ENCODE measurements around the gene MAP2K5. TPM values are rescaled to one million over a fixed set of nuclear protein-coding genes. Genes with fewer than 3 reads are reported as not detected.

Gene MAP2K5
- total RNA-seq, 1 experiment from 2014 or later, result 15.0 TPM

GRCh38 chr15:67559158-67559557, 16.7 kb downstream of the MAP2K5 start:
- Histone ChIP-seq H4K20me1 (ENCODE audit: control insufficient read depth, insufficient read depth, insufficient read length) (no peaks in the 10 kb centered on the region), H3K4ac (ENCODE audit: low read depth, low read length) (no peak overlapping the region), H3K4me2 (ENCODE audit: insufficient read depth, insufficient read length, low read length) (no peak overlapping the region), H2BK5ac (ENCODE audit: insufficient read length, low read length) (no peak overlapping the region), H3K27me3 (ENCODE audit: insufficient read depth, low read length) (no peaks in the 10 kb centered on the region), H4K8ac (replicated peaks; ENCODE audit: insufficient read length, low read depth, low read length) (no peak overlapping the region), H4K91ac (ENCODE audit: insufficient read length, low read depth, low read length) (no peak overlapping the region), H3K23me2 (ENCODE audit: insufficient read length, low read depth, low read length, poor library complexity, severe bottlenecking) (no peaks in the 10 kb centered on the region), H2BK15ac (ENCODE audit: low read depth, low read length) (no peak overlapping the region), H3K14ac (ENCODE audit: insufficient read depth, low read length) (no peak overlapping the region), H2BK120ac (ENCODE audit: low read depth, low read length, poor library complexity, severe bottlenecking) (no peak overlapping the region), H3T11ph (ENCODE audit: low read length) (no peak overlapping the region), H2BK12ac (ENCODE audit: insufficient read length, low read depth, low read length) (no peak overlapping the region), H3K18ac (ENCODE audit: insufficient read length, low read depth, low read length) (no peak overlapping the region), H4K5ac (ENCODE audit: insufficient read length, low read depth, low read length) (no peak overlapping the region), H3K9me3 (ENCODE audit: control insufficient read depth, low read depth, low read length) (no peaks in the 10 kb centered on the region), H2AK5ac (ENCODE audit: insufficient read length, low read length) (no peak overlapping the region), H3K27ac (ENCODE audit: insufficient read length, low read depth, low read length) (no peak overlapping the region), H3K79me1 (ENCODE audit: insufficient read depth, low read depth, low read length, poor library complexity, severe bottlenecking) (no peaks in the 10 kb centered on the region), H3K56ac (ENCODE audit: insufficient read length, low read depth, low read length) (no peak overlapping the region), H3K9ac (ENCODE audit: extremely low read depth, insufficient read length, low read length) (no peak overlapping the region), H3K4me1 (ENCODE audit: insufficient read depth, low read length) (no peaks in the 10 kb centered on the region), H3K79me2 (ENCODE audit: insufficient read depth, low read length) (no peaks in the 10 kb centered on the region), H2AFZ (ENCODE audit: low read length) (no peak overlapping the region), H2BK20ac (ENCODE audit: low read depth, low read length, poor library complexity, severe bottlenecking) (no peak overlapping the region), H3K23ac (ENCODE audit: insufficient read length, low read depth, low read length) (no peak overlapping the region)
- peaks cover 21 to 23% of the 10 kb centered on the region in 2 experiments for H3K4me1 Mint-ChIP-seq
- no CpG with 5 or more reads among the region's 1 CpG for WGBS (ENCODE audit: extremely low coverage, insufficient read length, low lambda C conversion rate)
- H3K4me3 Mint-ChIP-seq, result no peak overlapping the region
- TF ChIP-seq CTCF (conservative IDR thresholded peaks at IDR 0.05), result no peak
- DNase-seq, result no peak
- H3K9me3 Mint-ChIP-seq, result peaks cover 2 to 3% of the 10 kb centered on the region in 2 experiments; a peak in 4 of 5 replicates
- no peaks in the 10 kb centered on the region for H3K27me3 Mint-ChIP-seq (ENCODE audit: low read depth)
- peaks cover 4 to 17% (median 17%) of the 10 kb centered on the region in 3 experiments; a peak in 6 of 7 replicates for H3K36me3 Mint-ChIP-seq (ENCODE audit: insufficient read depth in 1 of 3, low read depth in 3 of 3)
- H3K27ac Mint-ChIP-seq, result 0 out of 7 replicates have a peak overlapping the region, but pooled peaks of 1 of the 3 experiments have one; percentile 23
